Vagina (tissue), 2 donors: ENCODE results near the gene GPR63. TPM values are rescaled to one million over a fixed set of nuclear protein-coding genes. Genes with fewer than 3 reads are reported as not detected.

ENCODE experiments used
- DNase-seq, 2 donors: peaks; one replicate each; pipeline ENCODE4 v3.0.0-alpha.2; 2017; ENCODE audit errors: extremely low spot score in 2 of 2
- H3K27ac ChIP-seq: fragments of 200-600 bp; sonication (generic); one replicate; pipeline ENCODE4 v1.5.1; 2019
- H3K27me3 ChIP-seq: fragments of 200-600 bp; sonication (generic); one replicate; pipeline ENCODE4 v1.5.1; 2019
- H3K36me3 ChIP-seq, 2 donors: fragments of 200-600 bp; sonication (generic); one replicate each; pipeline ENCODE4 v1.5.1; 2017 to 2019
- H3K4me1 ChIP-seq: fragments of 200-600 bp; sonication (generic); one replicate; pipeline ENCODE4 v1.5.1; 2019
- H3K4me3 ChIP-seq, 2 donors: fragments of 200-600 bp; sonication (generic); 1 replicate in 1 of 2; 2 replicates in 1 of 2; pipeline ENCODE4 v1.5.1; 2016 to 2019
- H3K9me3 ChIP-seq: fragments of 200-600 bp; sonication (generic); one replicate; pipeline ENCODE4 v1.5.1; 2019
- CTCF ChIP-seq, 3 experiments: fragments of 450-650 bp in 2 of 3; fragments of 200-600 bp in 1 of 3; sonication (generic) in 1 of 3; IDR thresholded peaks; one replicate each; pipeline ENCODE4 v1.5.1; 2017 to 2019; ENCODE audit warnings: antibody characterized with exemption in 3 of 3, mild to moderate bottlenecking in 2 of 3, moderate library complexity in 2 of 3
- POLR2A ChIP-seq, 2 donors: fragments of 450-650 bp; IDR thresholded peaks; one replicate each; pipeline ENCODE4 v1.6.1; 2017; ENCODE audit warnings: antibody characterized with exemption in 2 of 2, mild to moderate bottlenecking in 2 of 2, moderate library complexity in 2 of 2
- POLR2AphosphoS5 ChIP-seq, 2 donors: sonication (generic); formaldehyde crosslinking; IDR thresholded peaks; one replicate each; pipeline ENCODE4 v1.9.0; 2017; ENCODE audit warnings: antibody characterized with exemption in 2 of 2, mild to moderate bottlenecking in 2 of 2, low read depth in 1 of 2; ENCODE audit not compliant: insufficient read depth in 1 of 2
- intact Hi-C: fragments of 100-400 bp; cut with DNase I; formaldehyde crosslinking; loops from one replicate; pipeline ENCODE4 v1.15.1; 2023
- total RNA-seq: library from RNA; depleted of rRNA; stranded (reverse); fragments of >200 nt; gene quantifications from one replicate; pipeline ENCODE4 v1.2.3, GENCODE V29; 2016

Gene GPR63
- total RNA-seq, 1 donor from 2014 or later: 2.5 TPM

- H3K27me3 ChIP-seq: no peaks in the 10 kb centered on the region
- no peaks in the 10 kb centered on the region for H3K4me1 ChIP-seq
- intact Hi-C loops: no loop called here
- H3K4me3 ChIP-seq: no peak overlapping the region
- no peak overlapping the region for H3K27ac ChIP-seq
- DNase-seq: no peak
- no peaks in the 10 kb centered on the region for H3K36me3 ChIP-seq
- H3K9me3 ChIP-seq: no peaks in the 10 kb centered on the region
- TF ChIP-seq CTCF (IDR thresholded peaks at IDR 0.05) (no peak), POLR2AphosphoS5 (IDR thresholded peaks at IDR 0.05; ENCODE audit: insufficient read depth in 1 of 2, low read depth in 1 of 2) (no peak), POLR2A (IDR thresholded peaks at IDR 0.05) (no peak)
These were observed 82.2 kb downstream of the GPR63 start for GRCh38 chr6:96755096-96755495.

- Histone ChIP-seq H3K36me3 (no peaks in the 10 kb centered on the region), H3K4me1 (no peaks in the 10 kb centered on the region), H3K4me3 (no peak overlapping the region), H3K27me3 (no peaks in the 10 kb centered on the region), H3K27ac (no peak overlapping the region), H3K9me3 (no peaks in the 10 kb centered on the region)
- intact Hi-C loops: no loop called here
- DNase-seq: no peak
- TF ChIP-seq CTCF (IDR thresholded peaks at IDR 0.05) (no peak), POLR2A (IDR thresholded peaks at IDR 0.05) (no peak), POLR2AphosphoS5 (IDR thresholded peaks at IDR 0.05; ENCODE audit: insufficient read depth in 1 of 2, low read depth in 1 of 2) (no peak)
These were observed 87.4 kb downstream of the GPR63 start for GRCh38 chr6:96749891-96750290.

Other genes with a start within 250 kb of the GPR63 start
- gene NDUFAF4, start 60.4 kb upstream of the GPR63 start, total RNA-seq: 14.2 TPM
- 0.25 TPM for gene KLHL32, start 87.3 kb upstream of the GPR63 start, total RNA-seq